Measurements from ENCODE around the gene PTPRJ. TPM values are rescaled to one million over a fixed set of nuclear protein-coding genes. Genes with fewer than 3 reads are reported as not detected.

The PTPRJ gene
- polyA plus RNA-seq, 3 donors, result 10.0 to 36.4 (median 14.6) TPM

GRCh38 chr11:48055292-48056132 lies 75.2 kb downstream of the PTPRJ start:
- Mint-ChIP-seq H3K27ac (peak overlapping the region in 3 of 7 donors; percentile 46 to 63 (median 62)), H3K4me1 (peaks cover 79% of the 10 kb centered on the region), H3K27me3 (ENCODE audit: low read depth in 3 of 3) (no peaks in the 10 kb centered on the region), H3K36me3 (peaks cover 25 to 38% of the 10 kb centered on the region in 2 donors), H3K9me3 (peaks cover 0 to 3% (median 0%) of the 10 kb centered on the region in 7 donors), H3K4me3 (peak overlapping the region in 1 of 2 donors; percentile 51)
- H2AFZ ChIP-seq (ENCODE audit: insufficient read depth, low read depth, low read length, poor library complexity, severe bottlenecking), result no peak overlapping the region
- H3K4me1 ChIP-seq (ENCODE audit: control insufficient read depth in 1 of 2, insufficient read depth in 2 of 2, low read length in 2 of 2), result peaks cover 49 to 73% of the 10 kb centered on the region in 2 donors
- H3K36me3 ChIP-seq (replicated peaks in 1 of 2; ENCODE audit: control insufficient read depth in 1 of 2, insufficient read depth in 2 of 2, low read length in 2 of 2), result no peaks in the 10 kb centered on the region
- no peaks in the 10 kb centered on the region for H3K9me3 ChIP-seq (replicated peaks in 1 of 2; ENCODE audit: control insufficient read depth in 1 of 2, insufficient read depth in 1 of 2, low read length in 2 of 2)
- H3K4me2 ChIP-seq (replicated peaks; ENCODE audit: extremely low read depth, low read length, poor library complexity, severe bottlenecking), result peak overlapping the region; percentile 15
- H3K9ac ChIP-seq (ENCODE audit: insufficient read depth, low read length, poor library complexity, severe bottlenecking), result no peak overlapping the region
- H3K27me3 ChIP-seq (ENCODE audit: control insufficient read depth in 2 of 2, insufficient read depth in 2 of 2, low read length in 2 of 2), result no peaks in the 10 kb centered on the region
- peaks cover 95% of the 10 kb centered on the region for H3K79me2 ChIP-seq (ENCODE audit: insufficient read depth, low read length)
- peaks cover 91% of the 10 kb centered on the region for H4K20me1 ChIP-seq (ENCODE audit: insufficient read depth, low read length)
- DNase-seq, result peak in 1 of 3 donors; percentile 44
- 17% methylated on average over 10 of the region's 12 CpGs for WGBS (ENCODE audit: insufficient coverage)
- TF ChIP-seq CTCF (IDR thresholded peaks at IDR 0.05), result no peak
- H3K27ac ChIP-seq (ENCODE audit: low read depth in 1 of 2, low read length in 2 of 2), result peak overlapping the region in 1 of 2 donors; percentile 52
- peak overlapping the region in 1 of 3 experiments; percentile 26 for H3K4me3 ChIP-seq (replicated peaks in 1 of 3; ENCODE audit: low read depth in 2 of 3, low read length in 3 of 3)
- intact Hi-C loops (cut with micrococcal nuclease), result no loop called here

GRCh38 chr11:48056325-48057183 lies 76.2 kb downstream of the PTPRJ start:
- DNase-seq, result no peak
- TF ChIP-seq CTCF (IDR thresholded peaks at IDR 0.05), result no peak
- intact Hi-C loops (cut with micrococcal nuclease), result no loop called here
- no peak overlapping the region for H3K4me3 Mint-ChIP-seq
- Histone ChIP-seq H3K79me2 (ENCODE audit: insufficient read depth, low read length) (peaks cover 95% of the 10 kb centered on the region), H3K4me3 (replicated peaks in 1 of 3; ENCODE audit: low read depth in 2 of 3, low read length in 3 of 3) (no peak overlapping the region), H3K9ac (ENCODE audit: insufficient read depth, low read length, poor library complexity, severe bottlenecking) (no peak overlapping the region), H3K4me1 (ENCODE audit: control insufficient read depth in 1 of 2, insufficient read depth in 2 of 2, low read length in 2 of 2) (peaks cover 49 to 73% of the 10 kb centered on the region in 2 donors), H3K36me3 (replicated peaks in 1 of 2; ENCODE audit: control insufficient read depth in 1 of 2, insufficient read depth in 2 of 2, low read length in 2 of 2) (no peaks in the 10 kb centered on the region), H3K27ac (ENCODE audit: low read depth in 1 of 2, low read length in 2 of 2) (peak overlapping the region in 1 of 2 donors; percentile 52), H3K9me3 (replicated peaks in 1 of 2; ENCODE audit: control insufficient read depth in 1 of 2, insufficient read depth in 1 of 2, low read length in 2 of 2) (no peaks in the 10 kb centered on the region), H3K27me3 (ENCODE audit: control insufficient read depth in 2 of 2, insufficient read depth in 2 of 2, low read length in 2 of 2) (no peaks in the 10 kb centered on the region), H4K20me1 (ENCODE audit: insufficient read depth, low read length) (peaks cover 91% of the 10 kb centered on the region), H2AFZ (ENCODE audit: insufficient read depth, low read depth, low read length, poor library complexity, severe bottlenecking) (no peak overlapping the region), H3K4me2 (replicated peaks; ENCODE audit: extremely low read depth, low read length, poor library complexity, severe bottlenecking) (peak overlapping the region; percentile 15)
- peaks cover 0 to 3% (median 0%) of the 10 kb centered on the region in 7 donors for H3K9me3 Mint-ChIP-seq
- WGBS (ENCODE audit: insufficient coverage), result 90% methylated on average over 8 of the region's 20 CpGs
- peaks cover 25 to 44% of the 10 kb centered on the region in 2 donors for H3K36me3 Mint-ChIP-seq
- H3K4me1 Mint-ChIP-seq, result peaks cover 79% of the 10 kb centered on the region
- peak overlapping the region in 4 of 7 donors; percentile 31 to 46 (median 42) for H3K27ac Mint-ChIP-seq
- no peaks in the 10 kb centered on the region for H3K27me3 Mint-ChIP-seq (ENCODE audit: low read depth in 3 of 3)
